Activated T-helper 2 cell treated with anti-CD3 and anti-CD28 coated beads, Interferon-gamma antibody, Interleukin-2, Interleukin-4, amounts not matched to agents 10 μg/mL and 5 μg/mL and 100 μg/mL, durations not matched to agents 14 hours and 24 hours and 36 hours (primary cell): ENCODE data around the gene BICD1. TPM values are rescaled to one million over a fixed set of nuclear protein-coding genes. Genes with fewer than 3 reads are reported as not detected.
"Not testable (repeated sequence)": the region's sequence is repeated elsewhere in the genome, so short reads cannot be mapped to it uniquely, and the experiment has no call there.

Experiments
- DNase-seq: peaks from one replicate; pipeline ENCODE4 v3.0.0; 2021; ENCODE audit warnings: low spot score
- H3K27ac Mint-ChIP-seq: one replicate; pipeline ENCODE4 v1.8.0; 2021; ENCODE audit warnings: mixed read lengths
- H3K27me3 Mint-ChIP-seq: one replicate; pipeline ENCODE4 v1.8.0; 2021; ENCODE audit warnings: low read depth, mixed read lengths
- H3K36me3 Mint-ChIP-seq: one replicate; pipeline ENCODE4 v1.8.0; 2021; ENCODE audit warnings: low read depth, mixed read lengths
- H3K4me1 Mint-ChIP-seq: one replicate; pipeline ENCODE4 v1.8.0; 2021; ENCODE audit warnings: low read depth, mixed read lengths
- H3K4me3 Mint-ChIP-seq: one replicate; pipeline ENCODE4 v1.8.0; 2021; ENCODE audit warnings: low read depth, mild to moderate bottlenecking, moderate library complexity, mixed read lengths
- H3K9me3 Mint-ChIP-seq: one replicate; pipeline ENCODE4 v1.8.0; 2021; ENCODE audit warnings: mixed read lengths
- intact Hi-C: fragments of 100-400 bp; cut with micrococcal nuclease; formaldehyde crosslinking; loops from one replicate; pipeline ENCODE4 v1.15.1; 2023
- total RNA-seq: library from RNA; stranded (reverse); gene quantifications from 2 replicates; pipeline ENCODE4 v1.2.3, GENCODE V29; 2022

The BICD1 gene
- total RNA-seq, 1 donor from 2014 or later, result 8.0 TPM

- intact Hi-C loops, result no loop called here
- H3K27ac Mint-ChIP-seq, result no peak overlapping the region
- H3K4me3 Mint-ChIP-seq, result no peak overlapping the region
- no peaks in the 10 kb centered on the region for H3K9me3 Mint-ChIP-seq
- no peaks in the 10 kb centered on the region for H3K27me3 Mint-ChIP-seq
- no peaks in the 10 kb centered on the region for H3K36me3 Mint-ChIP-seq
- peaks cover 16% of the 10 kb centered on the region for H3K4me1 Mint-ChIP-seq
- no peak for DNase-seq
Observed at GRCh38 chr12:32270818-32271710, 164.4 kb downstream of the BICD1 start.

- Mint-ChIP-seq H3K4me3 (no peak overlapping the region), H3K36me3 (no peaks in the 10 kb centered on the region), H3K27me3 (no peaks in the 10 kb centered on the region), H3K4me1 (peaks cover 16% of the 10 kb centered on the region), H3K9me3 (no peaks in the 10 kb centered on the region), H3K27ac (no peak overlapping the region)
- intact Hi-C loops, result no loop called here
- no peak for DNase-seq
Observed at GRCh38 chr12:32272465-32272864, 165.8 kb downstream of the BICD1 start.

GRCh38 chr12:32273063-32273522 lies 166.4 kb downstream of the BICD1 start:
- DNase-seq, result no peak
- no peaks in the 10 kb centered on the region for H3K36me3 Mint-ChIP-seq
- H3K27me3 Mint-ChIP-seq, result no peaks in the 10 kb centered on the region
- intact Hi-C loops, result no loop called here
- H3K4me1 Mint-ChIP-seq, result peaks cover 16% of the 10 kb centered on the region
- no peak overlapping the region for H3K4me3 Mint-ChIP-seq
- H3K9me3 Mint-ChIP-seq, result no peaks in the 10 kb centered on the region
- H3K27ac Mint-ChIP-seq, result no peak overlapping the region

- no peak for DNase-seq
- Mint-ChIP-seq H3K36me3 (no peaks in the 10 kb centered on the region), H3K27ac (no peak overlapping the region), H3K4me3 (no peak overlapping the region), H3K4me1 (peaks cover 16% of the 10 kb centered on the region), H3K27me3 (no peaks in the 10 kb centered on the region), H3K9me3 (no peaks in the 10 kb centered on the region)
- intact Hi-C loops, result no loop called here
Observed at GRCh38 chr12:32273712-32274111, 167.1 kb downstream of the BICD1 start.

GRCh38 chr12:32274665-32275064 lies 168.0 kb downstream of the BICD1 start:
- H3K36me3 Mint-ChIP-seq, result no peaks in the 10 kb centered on the region
- H3K27ac Mint-ChIP-seq, result no peak overlapping the region
- intact Hi-C loops, result no loop called here

GRCh38 chr12:32275520-32275919 lies 168.9 kb downstream of the BICD1 start:
- H3K27ac Mint-ChIP-seq, H3K36me3 Mint-ChIP-seq, H3K4me3 Mint-ChIP-seq, intact Hi-C loops, H3K27me3 Mint-ChIP-seq, H3K9me3 Mint-ChIP-seq, DNase-seq: not testable (repeated sequence)
- H3K4me1 Mint-ChIP-seq, result peaks cover 16% of the 10 kb centered on the region

More at GRCh38 chr12:32274665-32275064, 168.0 kb downstream of the BICD1 start:
- Mint-ChIP-seq H3K4me1 (peaks cover 16% of the 10 kb centered on the region), H3K9me3 (no peaks in the 10 kb centered on the region), H3K27me3 (no peaks in the 10 kb centered on the region), H3K4me3 (no peak overlapping the region)
- DNase-seq, result no peak

GRCh38 chr12:32277774-32278173 lies 171.1 kb downstream of the BICD1 start:
- Mint-ChIP-seq H3K4me3 (no peak overlapping the region), H3K4me1 (peaks cover 13% of the 10 kb centered on the region), H3K9me3 (no peaks in the 10 kb centered on the region), H3K27me3 (no peaks in the 10 kb centered on the region), H3K36me3 (no peaks in the 10 kb centered on the region), H3K27ac (no peak overlapping the region)
- intact Hi-C loops, result no loop called here
- no peak for DNase-seq

GRCh38 chr12:32281098-32281497 lies 174.5 kb downstream of the BICD1 start:
- no peak overlapping the region for H3K4me3 Mint-ChIP-seq

GRCh38 chr12:32284561-32284960 lies 177.9 kb downstream of the BICD1 start:
- Mint-ChIP-seq H3K36me3 (no peaks in the 10 kb centered on the region), H3K4me3 (no peak overlapping the region), H3K27ac (no peak overlapping the region), H3K9me3 (no peaks in the 10 kb centered on the region), H3K4me1 (no peaks in the 10 kb centered on the region), H3K27me3 (no peaks in the 10 kb centered on the region)
- intact Hi-C loops, result no loop called here
- no peak for DNase-seq

More at GRCh38 chr12:32281098-32281497, 174.5 kb downstream of the BICD1 start:
- no peak for DNase-seq
- Mint-ChIP-seq H3K27ac (no peak overlapping the region), H3K27me3 (no peaks in the 10 kb centered on the region), H3K4me1 (no peaks in the 10 kb centered on the region), H3K36me3 (no peaks in the 10 kb centered on the region), H3K9me3 (no peaks in the 10 kb centered on the region)
- intact Hi-C loops, result no loop called here

GRCh38 chr12:32285021-32285420 lies 178.4 kb downstream of the BICD1 start:
- Mint-ChIP-seq H3K9me3 (no peaks in the 10 kb centered on the region), H3K4me3 (no peak overlapping the region), H3K27ac (no peak overlapping the region), H3K4me1 (no peaks in the 10 kb centered on the region), H3K27me3 (no peaks in the 10 kb centered on the region), H3K36me3 (no peaks in the 10 kb centered on the region)
- DNase-seq, result no peak
- intact Hi-C loops, result no loop called here

- Mint-ChIP-seq H3K4me3 (no peak overlapping the region), H3K9me3 (no peaks in the 10 kb centered on the region), H3K36me3 (no peaks in the 10 kb centered on the region), H3K27ac (no peak overlapping the region), H3K4me1 (no peaks in the 10 kb centered on the region), H3K27me3 (no peaks in the 10 kb centered on the region)
- intact Hi-C loops, result no loop called here
- no peak for DNase-seq
Observed at GRCh38 chr12:32285489-32285888, 178.8 kb downstream of the BICD1 start.

GRCh38 chr12:32290411-32290810 lies 183.8 kb downstream of the BICD1 start:
- no peaks in the 10 kb centered on the region for H3K4me1 Mint-ChIP-seq

GRCh38 chr12:32292151-32292550 lies 185.5 kb downstream of the BICD1 start:
- no peaks in the 10 kb centered on the region for H3K9me3 Mint-ChIP-seq
- H3K4me1 Mint-ChIP-seq, result no peaks in the 10 kb centered on the region
- H3K27me3 Mint-ChIP-seq, result no peaks in the 10 kb centered on the region
- no peak for DNase-seq
- no peak overlapping the region for H3K27ac Mint-ChIP-seq
- no peaks in the 10 kb centered on the region for H3K36me3 Mint-ChIP-seq
- intact Hi-C loops, result no loop called here
- H3K4me3 Mint-ChIP-seq, result no peak overlapping the region

More at GRCh38 chr12:32290411-32290810, 183.8 kb downstream of the BICD1 start:
- no peak overlapping the region for H3K27ac Mint-ChIP-seq
- H3K4me3 Mint-ChIP-seq, result no peak overlapping the region
- no peaks in the 10 kb centered on the region for H3K36me3 Mint-ChIP-seq
- intact Hi-C loops, result no loop called here
- H3K9me3 Mint-ChIP-seq, result no peaks in the 10 kb centered on the region
- no peak for DNase-seq
- H3K27me3 Mint-ChIP-seq, result no peaks in the 10 kb centered on the region
